SK-N-SH treated with all-trans-retinoic acid at 6 μM for 48 hours (cell line): ENCODE results near the gene SIL1.

Experiments used
- ATAC-seq: fragments of 200-7000 bp; cut with Tn5 transposase; 3 replicates; pipeline ENCODE4 v1.9.1; 2020; ENCODE audit warnings: mild to moderate bottlenecking, moderate library complexity
- BACH2 ChIP-seq: fragments of 250-450 bp; sonication (Bioruptor Pico); IDR thresholded peaks from 2 replicates; pipeline ENCODE4 v1.9.0; 2021; ENCODE audit warnings: mild to moderate bottlenecking, borderline replicate concordance
- CSDC2 ChIP-seq: fragments of 250-450 bp; sonication (Bioruptor Pico); IDR thresholded peaks from 2 replicates; pipeline ENCODE4 v1.5.0; 2020; ENCODE audit warnings: mild to moderate bottlenecking, moderate library complexity
- GLIS3 ChIP-seq: fragments of 250-450 bp; sonication (Bioruptor Pico); IDR thresholded peaks from 2 replicates; pipeline ENCODE4 v1.5.0; 2020; ENCODE audit warnings: mild to moderate bottlenecking, moderate library complexity
- ISL1 ChIP-seq: fragments of 250-450 bp; sonication (Bioruptor Pico); IDR thresholded peaks from 2 replicates; pipeline ENCODE4 v2.1.2; 2022; ENCODE audit warnings: mild to moderate bottlenecking, moderate library complexity
- OSR1 ChIP-seq: fragments of 250-450 bp; sonication (Bioruptor Pico); IDR thresholded peaks from 2 replicates; pipeline ENCODE4 v1.8.0; 2022; ENCODE audit warnings: moderate library complexity, mild to moderate bottlenecking, inconsistent platforms
- PPARA ChIP-seq: fragments of 250-450 bp; sonication (Bioruptor Pico); IDR thresholded peaks from 2 replicates; pipeline ENCODE4 v1.5.0; 2020; ENCODE audit warnings: mild to moderate bottlenecking, borderline replicate concordance
- RARB ChIP-seq: fragments of 250-450 bp; sonication (Bioruptor Pico); IDR thresholded peaks from 2 replicates; pipeline ENCODE4 v1.8.0; 2021; ENCODE audit warnings: mild to moderate bottlenecking, moderate library complexity
- SNAI2 ChIP-seq: fragments of 250-450 bp; sonication (Bioruptor Pico); IDR thresholded peaks from 2 replicates; pipeline ENCODE4 v1.5.0; 2020; ENCODE audit warnings: mild to moderate bottlenecking, moderate library complexity
- TCF4 ChIP-seq: fragments of 250-450 bp; sonication (Bioruptor Pico); IDR thresholded peaks from 2 replicates; pipeline ENCODE4 v1.8.0; 2021; ENCODE audit warnings: mild to moderate bottlenecking, moderate library complexity, borderline replicate concordance
- TOX ChIP-seq: fragments of 250-450 bp; sonication (Bioruptor Pico); IDR thresholded peaks from 2 replicates; pipeline ENCODE4 v1.8.0; 2021; ENCODE audit warnings: mild to moderate bottlenecking, moderate library complexity, borderline replicate concordance
- ZC3H10 ChIP-seq: fragments of 250-450 bp; sonication (Bioruptor Pico); IDR thresholded peaks from 2 replicates; pipeline ENCODE4 v1.5.1; 2021; ENCODE audit warnings: mild to moderate bottlenecking, moderate library complexity
- ZFP30 ChIP-seq: fragments of 450-650 bp; formaldehyde crosslinking; IDR thresholded peaks from 2 replicates; pipeline ENCODE4 v1.5.0; 2022; ENCODE audit warnings: mild to moderate bottlenecking, moderate library complexity
- ZNF565 ChIP-seq: fragments of 450-650 bp; formaldehyde crosslinking; conservative IDR thresholded peaks from 2 replicates; pipeline ENCODE4 v1.5.0; 2020; ENCODE audit warnings: low read depth, mild to moderate bottlenecking, moderate library complexity
- ZNF70 ChIP-seq: fragments of 450-650 bp; formaldehyde crosslinking; IDR thresholded peaks from 2 replicates; pipeline ENCODE4 v1.5.0; 2020; ENCODE audit warnings: mild to moderate bottlenecking, moderate library complexity
- TF ChIP-seq, protein P1 (sequence below): fragments of 250-450 bp; sonication (Bioruptor Pico); IDR thresholded peaks from 2 replicates; pipeline ENCODE4 v1.5.0; 2020; ENCODE audit warnings: mild to moderate bottlenecking, moderate library complexity
- TF ChIP-seq, protein P2 (sequence below): fragments of 250-450 bp; sonication (Bioruptor Pico); IDR thresholded peaks from 2 replicates; pipeline ENCODE4 v1.5.1; 2021; ENCODE audit warnings: mild to moderate bottlenecking, moderate library complexity
- TF ChIP-seq, protein P3 (sequence below): fragments of 250-450 bp; sonication (Bioruptor Pico); IDR thresholded peaks from 2 replicates; pipeline ENCODE4 v1.8.0; 2020; ENCODE audit warnings: mild to moderate bottlenecking, moderate library complexity, borderline replicate concordance
- TF ChIP-seq, protein P4 (sequence below): fragments of 250-450 bp; sonication (Bioruptor Pico); IDR thresholded peaks from 2 replicates; pipeline ENCODE4 v1.8.0; 2021; ENCODE audit warnings: low read depth, mild to moderate bottlenecking, moderate library complexity, borderline replicate concordance

The SIL1 gene

DNA sequence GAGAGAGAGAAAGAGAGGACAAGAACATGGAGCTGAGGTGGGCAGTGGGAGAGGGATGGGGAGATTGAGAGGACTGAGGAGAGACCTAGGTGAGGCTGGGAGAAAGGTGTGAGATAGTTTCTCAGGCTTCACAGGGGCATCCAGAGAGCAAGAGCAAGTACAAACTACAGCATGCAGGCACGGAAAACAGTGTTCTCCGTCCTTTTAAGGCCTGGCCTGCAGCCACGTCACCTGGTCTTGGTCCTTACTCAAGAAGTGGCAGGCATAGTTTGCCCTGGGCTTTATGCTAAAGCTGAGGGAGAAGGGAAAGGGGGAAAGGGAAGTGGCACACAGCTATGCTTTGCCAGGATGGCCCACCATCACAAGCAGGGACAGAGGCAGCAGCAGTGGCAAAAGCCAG is 65.7 kb downstream of the SIL1 start:
- no peak for ATAC-seq
- TF ChIP-seq, protein P1, sequence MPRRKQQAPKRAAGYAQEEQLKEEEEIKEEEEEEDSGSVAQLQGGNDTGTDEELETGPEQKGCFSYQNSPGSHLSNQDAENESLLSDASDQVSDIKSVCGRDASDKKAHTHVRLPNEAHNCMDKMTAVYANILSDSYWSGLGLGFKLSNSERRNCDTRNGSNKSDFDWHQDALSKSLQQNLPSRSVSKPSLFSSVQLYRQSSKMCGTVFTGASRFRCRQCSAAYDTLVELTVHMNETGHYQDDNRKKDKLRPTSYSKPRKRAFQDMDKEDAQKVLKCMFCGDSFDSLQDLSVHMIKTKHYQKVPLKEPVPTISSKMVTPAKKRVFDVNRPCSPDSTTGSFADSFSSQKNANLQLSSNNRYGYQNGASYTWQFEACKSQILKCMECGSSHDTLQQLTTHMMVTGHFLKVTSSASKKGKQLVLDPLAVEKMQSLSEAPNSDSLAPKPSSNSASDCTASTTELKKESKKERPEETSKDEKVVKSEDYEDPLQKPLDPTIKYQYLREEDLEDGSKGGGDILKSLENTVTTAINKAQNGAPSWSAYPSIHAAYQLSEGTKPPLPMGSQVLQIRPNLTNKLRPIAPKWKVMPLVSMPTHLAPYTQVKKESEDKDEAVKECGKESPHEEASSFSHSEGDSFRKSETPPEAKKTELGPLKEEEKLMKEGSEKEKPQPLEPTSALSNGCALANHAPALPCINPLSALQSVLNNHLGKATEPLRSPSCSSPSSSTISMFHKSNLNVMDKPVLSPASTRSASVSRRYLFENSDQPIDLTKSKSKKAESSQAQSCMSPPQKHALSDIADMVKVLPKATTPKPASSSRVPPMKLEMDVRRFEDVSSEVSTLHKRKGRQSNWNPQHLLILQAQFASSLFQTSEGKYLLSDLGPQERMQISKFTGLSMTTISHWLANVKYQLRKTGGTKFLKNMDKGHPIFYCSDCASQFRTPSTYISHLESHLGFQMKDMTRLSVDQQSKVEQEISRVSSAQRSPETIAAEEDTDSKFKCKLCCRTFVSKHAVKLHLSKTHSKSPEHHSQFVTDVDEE (CRISPR knock-in tag): no peak
- TF ChIP-seq, protein P2, sequence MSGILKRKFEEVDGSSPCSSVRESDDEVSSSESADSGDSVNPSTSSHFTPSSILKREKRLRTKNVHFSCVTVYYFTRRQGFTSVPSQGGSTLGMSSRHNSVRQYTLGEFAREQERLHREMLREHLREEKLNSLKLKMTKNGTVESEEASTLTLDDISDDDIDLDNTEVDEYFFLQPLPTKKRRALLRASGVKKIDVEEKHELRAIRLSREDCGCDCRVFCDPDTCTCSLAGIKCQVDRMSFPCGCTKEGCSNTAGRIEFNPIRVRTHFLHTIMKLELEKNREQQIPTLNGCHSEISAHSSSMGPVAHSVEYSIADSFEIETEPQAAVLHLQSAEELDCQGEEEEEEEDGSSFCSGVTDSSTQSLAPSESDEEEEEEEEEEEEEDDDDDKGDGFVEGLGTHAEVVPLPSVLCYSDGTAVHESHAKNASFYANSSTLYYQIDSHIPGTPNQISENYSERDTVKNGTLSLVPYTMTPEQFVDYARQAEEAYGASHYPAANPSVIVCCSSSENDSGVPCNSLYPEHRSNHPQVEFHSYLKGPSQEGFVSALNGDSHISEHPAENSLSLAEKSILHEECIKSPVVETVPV (CRISPR knock-in tag): no peak
- TF ChIP-seq CSDC2 (CRISPR knock-in tag): no peak
- TF ChIP-seq ZNF70 (CRISPR knock-in tag): no peak
- TF ChIP-seq, protein P3, sequence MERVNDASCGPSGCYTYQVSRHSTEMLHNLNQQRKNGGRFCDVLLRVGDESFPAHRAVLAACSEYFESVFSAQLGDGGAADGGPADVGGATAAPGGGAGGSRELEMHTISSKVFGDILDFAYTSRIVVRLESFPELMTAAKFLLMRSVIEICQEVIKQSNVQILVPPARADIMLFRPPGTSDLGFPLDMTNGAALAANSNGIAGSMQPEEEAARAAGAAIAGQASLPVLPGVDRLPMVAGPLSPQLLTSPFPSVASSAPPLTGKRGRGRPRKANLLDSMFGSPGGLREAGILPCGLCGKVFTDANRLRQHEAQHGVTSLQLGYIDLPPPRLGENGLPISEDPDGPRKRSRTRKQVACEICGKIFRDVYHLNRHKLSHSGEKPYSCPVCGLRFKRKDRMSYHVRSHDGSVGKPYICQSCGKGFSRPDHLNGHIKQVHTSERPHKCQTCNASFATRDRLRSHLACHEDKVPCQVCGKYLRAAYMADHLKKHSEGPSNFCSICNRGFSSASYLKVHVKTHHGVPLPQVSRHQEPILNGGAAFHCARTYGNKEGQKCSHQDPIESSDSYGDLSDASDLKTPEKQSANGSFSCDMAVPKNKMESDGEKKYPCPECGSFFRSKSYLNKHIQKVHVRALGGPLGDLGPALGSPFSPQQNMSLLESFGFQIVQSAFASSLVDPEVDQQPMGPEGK (CRISPR knock-in tag): no peak
- no peak for TF ChIP-seq ISL1 (CRISPR knock-in tag)
- TF ChIP-seq TCF4 (CRISPR knock-in tag): no peak
- TF ChIP-seq OSR1 (CRISPR knock-in tag): no peak
- no peak for TF ChIP-seq ZC3H10
- TF ChIP-seq PPARA (CRISPR knock-in tag): no peak
- TF ChIP-seq, protein P4, sequence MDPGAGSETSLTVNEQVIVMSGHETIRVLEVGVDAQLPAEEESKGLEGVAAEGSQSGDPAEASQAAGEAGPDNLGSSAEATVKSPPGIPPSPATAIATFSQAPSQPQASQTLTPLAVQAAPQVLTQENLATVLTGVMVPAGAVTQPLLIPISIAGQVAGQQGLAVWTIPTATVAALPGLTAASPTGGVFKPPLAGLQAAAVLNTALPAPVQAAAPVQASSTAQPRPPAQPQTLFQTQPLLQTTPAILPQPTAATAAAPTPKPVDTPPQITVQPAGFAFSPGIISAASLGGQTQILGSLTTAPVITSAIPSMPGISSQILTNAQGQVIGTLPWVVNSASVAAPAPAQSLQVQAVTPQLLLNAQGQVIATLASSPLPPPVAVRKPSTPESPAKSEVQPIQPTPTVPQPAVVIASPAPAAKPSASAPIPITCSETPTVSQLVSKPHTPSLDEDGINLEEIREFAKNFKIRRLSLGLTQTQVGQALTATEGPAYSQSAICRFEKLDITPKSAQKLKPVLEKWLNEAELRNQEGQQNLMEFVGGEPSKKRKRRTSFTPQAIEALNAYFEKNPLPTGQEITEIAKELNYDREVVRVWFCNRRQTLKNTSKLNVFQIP: no peak
- no peak for TF ChIP-seq TOX (CRISPR knock-in tag)

DNA sequence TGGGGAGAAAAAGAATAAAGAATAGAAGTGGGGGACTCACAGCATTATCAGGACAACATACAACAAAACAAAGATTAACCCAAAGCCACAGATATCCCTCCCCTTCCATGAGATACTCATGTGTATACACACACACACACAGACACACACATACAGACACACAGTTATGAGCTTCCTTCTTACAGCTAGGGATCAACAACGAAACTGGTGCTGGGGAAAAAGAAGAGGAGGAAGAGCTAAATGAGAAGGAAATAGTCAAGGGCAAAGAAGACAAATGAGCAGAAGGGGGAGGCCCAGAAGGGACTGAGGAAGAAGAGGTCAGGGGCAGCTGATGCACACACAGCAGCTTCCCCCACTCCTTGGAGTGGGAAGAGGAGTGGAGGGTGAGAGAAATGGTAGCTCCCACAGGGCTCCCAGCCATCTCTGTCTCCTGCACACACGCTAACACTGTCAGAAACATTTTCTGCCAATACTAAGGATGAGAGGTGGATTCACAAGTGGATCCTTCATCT is 66.2 kb downstream of the SIL1 start:
- TF ChIP-seq ZFP30 (no peak), BACH2 (CRISPR knock-in tag) (no peak), RARB (CRISPR knock-in tag) (no peak), ZNF565 (no peak), SNAI2 (CRISPR knock-in tag) (no peak), CSDC2 (CRISPR knock-in tag) (no peak)
- ATAC-seq: no peak

DNA sequence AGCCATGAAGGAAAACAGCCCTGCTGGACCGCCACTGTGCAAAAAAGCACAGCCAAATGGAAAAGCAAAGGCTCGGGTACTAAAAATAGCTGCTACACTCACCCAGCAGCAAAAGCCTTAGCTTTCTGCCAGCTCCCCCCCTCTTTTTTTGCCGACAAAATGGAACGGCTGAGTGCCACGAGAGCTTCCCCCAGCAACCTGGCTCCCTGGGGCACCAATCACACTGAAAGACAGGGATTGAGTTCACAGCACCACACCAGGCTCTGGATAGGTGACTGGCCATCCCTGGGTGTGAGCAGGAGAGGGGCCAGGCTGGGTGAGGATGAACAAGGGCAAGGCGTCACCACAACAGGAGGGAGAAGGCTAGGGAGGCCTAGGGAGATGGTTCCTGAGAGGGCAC is 66.7 kb downstream of the SIL1 start:
- TF ChIP-seq, protein P4: no peak
- no peak for TF ChIP-seq GLIS3 (CRISPR knock-in tag)
- TF ChIP-seq ZNF70 (CRISPR knock-in tag): no peak
- no peak for TF ChIP-seq BACH2 (CRISPR knock-in tag)
- TF ChIP-seq, protein P2 (CRISPR knock-in tag): no peak
- TF ChIP-seq TOX (CRISPR knock-in tag): no peak
- TF ChIP-seq PPARA (CRISPR knock-in tag): no peak
- TF ChIP-seq ZNF565: no peak
- TF ChIP-seq TCF4 (CRISPR knock-in tag): no peak
- TF ChIP-seq, protein P3 (CRISPR knock-in tag): no peak
- TF ChIP-seq RARB (CRISPR knock-in tag): no peak
- TF ChIP-seq ZC3H10: no peak
- ATAC-seq: no peak
